Neural cell (in vitro differentiated cells): ENCODE results near the gene TMEFF2.

Experiments
- CTCF ChIP-seq: fragments of 450-650 bp; IDR thresholded peaks from 2 replicates; pipeline ENCODE4 v1.5.1; 2014; ENCODE audit warnings: antibody characterized with exemption, mild to moderate bottlenecking, moderate library complexity; ENCODE audit not compliant: poor library complexity, severe bottlenecking
- EZH2 ChIP-seq: fragments of 200-600, 300-800 bp; shearing (Covaris generic), sonication (generic); IDR thresholded peaks from 2 replicates; pipeline ENCODE4 v1.6.1; 2014; ENCODE audit warnings: antibody characterized with exemption, low read length, borderline replicate concordance, mild to moderate bottlenecking; ENCODE audit not compliant: insufficient read depth, poor library complexity, severe bottlenecking
- RAD21 ChIP-seq: fragments of 450-650 bp; conservative IDR thresholded peaks from 2 replicates; pipeline ENCODE4 v1.6.1; 2014; ENCODE audit warnings: antibody characterized with exemption, mild to moderate bottlenecking, moderate library complexity
- REST ChIP-seq: IDR thresholded peaks from 2 replicates; pipeline ENCODE4 v1.6.1; 2012; ENCODE audit warnings: borderline replicate concordance
- TAF1 ChIP-seq: IDR thresholded peaks from 2 replicates; pipeline ENCODE4 v1.6.1; 2012; ENCODE audit warnings: low read depth

GRCh38 chr2:192165842-192166241 lies 28.9 kb downstream of the TMEFF2 start:
- TF ChIP-seq CTCF (no peak), TAF1 (no peak), RAD21 (no peak), REST (no peak), EZH2 (no peak)
